ENCODE data around the gene KCNQ1. TPM values are rescaled to one million over a fixed set of nuclear protein-coding genes. Genes with fewer than 3 reads are reported as not detected.

The KCNQ1 gene
- total RNA-seq, 1 donor from 2014 or later = 4.8 TPM

DNA sequence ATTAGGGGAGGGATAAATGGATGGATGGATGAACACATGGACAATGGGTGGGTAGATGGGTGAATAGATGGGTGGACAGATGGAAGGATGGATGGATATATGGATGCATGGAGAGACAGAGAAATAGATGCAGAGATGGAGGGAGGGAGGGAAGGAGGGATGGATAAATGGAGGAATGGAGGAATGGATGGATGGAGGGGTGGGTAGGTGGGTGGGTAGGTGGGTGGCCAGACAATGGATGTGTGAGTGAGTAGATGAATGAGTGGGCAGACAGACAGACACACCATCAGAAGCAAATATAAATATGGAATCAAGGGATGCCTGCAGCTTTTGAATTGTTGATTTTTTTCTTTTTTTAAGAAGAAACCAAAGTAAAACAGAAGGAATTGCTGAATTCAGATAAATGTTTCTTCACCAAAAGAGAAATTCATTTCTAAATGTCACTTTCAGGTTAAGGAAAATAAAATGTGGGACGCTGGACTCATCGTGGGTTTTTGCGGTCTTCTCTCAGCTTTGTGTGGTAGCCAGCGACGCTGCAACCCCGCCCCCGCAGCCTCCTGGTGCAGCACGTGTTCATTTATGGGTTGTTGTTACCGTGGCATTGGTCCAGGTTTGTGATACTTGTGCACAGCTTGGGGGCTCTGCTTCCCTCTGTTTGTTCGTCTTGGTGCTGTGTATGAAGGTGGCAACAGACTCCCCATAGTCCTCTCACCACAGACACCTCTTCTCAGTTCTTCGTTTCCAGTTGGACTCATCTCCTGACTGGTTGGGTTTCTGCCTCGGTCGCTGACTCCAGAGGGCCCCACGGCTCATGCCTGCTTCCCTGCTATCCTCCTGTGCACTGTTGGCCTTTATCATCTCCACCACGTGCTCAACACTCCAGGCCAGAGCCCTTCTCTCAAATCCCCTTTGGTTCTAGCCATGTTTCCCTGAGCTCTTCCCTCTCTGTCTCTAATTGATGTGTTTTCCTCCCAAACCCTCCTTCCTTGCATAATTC lies 364.3 kb downstream of the KCNQ1 start:
- Mint-ChIP-seq H3K4me1 (ENCODE audit: unreplicated experiment) (peaks cover 30% of the 10 kb centered on the region), H3K27me3 (peaks cover 12% of the 10 kb centered on the region), H3K27ac (no peak overlapping the region), H3K4me3 (no peak overlapping the region), H3K36me3 (no peaks in the 10 kb centered on the region), H3K9me3 (peaks cover 8% of the 10 kb centered on the region)
- DNase-seq (ENCODE audit: extremely low spot score, unreplicated experiment) = no peak
- TF ChIP-seq, protein P1, sequence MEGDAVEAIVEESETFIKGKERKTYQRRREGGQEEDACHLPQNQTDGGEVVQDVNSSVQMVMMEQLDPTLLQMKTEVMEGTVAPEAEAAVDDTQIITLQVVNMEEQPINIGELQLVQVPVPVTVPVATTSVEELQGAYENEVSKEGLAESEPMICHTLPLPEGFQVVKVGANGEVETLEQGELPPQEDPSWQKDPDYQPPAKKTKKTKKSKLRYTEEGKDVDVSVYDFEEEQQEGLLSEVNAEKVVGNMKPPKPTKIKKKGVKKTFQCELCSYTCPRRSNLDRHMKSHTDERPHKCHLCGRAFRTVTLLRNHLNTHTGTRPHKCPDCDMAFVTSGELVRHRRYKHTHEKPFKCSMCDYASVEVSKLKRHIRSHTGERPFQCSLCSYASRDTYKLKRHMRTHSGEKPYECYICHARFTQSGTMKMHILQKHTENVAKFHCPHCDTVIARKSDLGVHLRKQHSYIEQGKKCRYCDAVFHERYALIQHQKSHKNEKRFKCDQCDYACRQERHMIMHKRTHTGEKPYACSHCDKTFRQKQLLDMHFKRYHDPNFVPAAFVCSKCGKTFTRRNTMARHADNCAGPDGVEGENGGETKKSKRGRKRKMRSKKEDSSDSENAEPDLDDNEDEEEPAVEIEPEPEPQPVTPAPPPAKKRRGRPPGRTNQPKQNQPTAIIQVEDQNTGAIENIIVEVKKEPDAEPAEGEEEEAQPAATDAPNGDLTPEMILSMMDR (conservative IDR thresholded peaks at IDR 0.05) = no peak

- TF ChIP-seq, protein P1 (conservative IDR thresholded peaks at IDR 0.05) = no peak
- Mint-ChIP-seq H3K4me1 (ENCODE audit: unreplicated experiment) (peaks cover 23% of the 10 kb centered on the region), H3K36me3 (no peaks in the 10 kb centered on the region), H3K27me3 (peaks cover 12% of the 10 kb centered on the region), H3K9me3 (peaks cover 8% of the 10 kb centered on the region), H3K27ac (no peak overlapping the region), H3K4me3 (no peak overlapping the region)
- DNase-seq (ENCODE audit: extremely low spot score, unreplicated experiment) = no peak
Measured at GRCh38 chr11:2809854-2810253, 365.0 kb downstream of the KCNQ1 start.

GRCh38 chr11:2810411-2811205 lies 365.8 kb downstream of the KCNQ1 start:
- H3K9me3 Mint-ChIP-seq = peaks cover 8% of the 10 kb centered on the region
- DNase-seq (ENCODE audit: extremely low spot score, unreplicated experiment) = no peak
- peaks cover 15% of the 10 kb centered on the region for H3K4me1 Mint-ChIP-seq (ENCODE audit: unreplicated experiment)
- no peaks in the 10 kb centered on the region for H3K36me3 Mint-ChIP-seq
- no peak overlapping the region for H3K4me3 Mint-ChIP-seq
- H3K27ac Mint-ChIP-seq = no peak overlapping the region
- TF ChIP-seq, protein P1 (conservative IDR thresholded peaks at IDR 0.05) = no peak
- peaks cover 12% of the 10 kb centered on the region for H3K27me3 Mint-ChIP-seq

DNA sequence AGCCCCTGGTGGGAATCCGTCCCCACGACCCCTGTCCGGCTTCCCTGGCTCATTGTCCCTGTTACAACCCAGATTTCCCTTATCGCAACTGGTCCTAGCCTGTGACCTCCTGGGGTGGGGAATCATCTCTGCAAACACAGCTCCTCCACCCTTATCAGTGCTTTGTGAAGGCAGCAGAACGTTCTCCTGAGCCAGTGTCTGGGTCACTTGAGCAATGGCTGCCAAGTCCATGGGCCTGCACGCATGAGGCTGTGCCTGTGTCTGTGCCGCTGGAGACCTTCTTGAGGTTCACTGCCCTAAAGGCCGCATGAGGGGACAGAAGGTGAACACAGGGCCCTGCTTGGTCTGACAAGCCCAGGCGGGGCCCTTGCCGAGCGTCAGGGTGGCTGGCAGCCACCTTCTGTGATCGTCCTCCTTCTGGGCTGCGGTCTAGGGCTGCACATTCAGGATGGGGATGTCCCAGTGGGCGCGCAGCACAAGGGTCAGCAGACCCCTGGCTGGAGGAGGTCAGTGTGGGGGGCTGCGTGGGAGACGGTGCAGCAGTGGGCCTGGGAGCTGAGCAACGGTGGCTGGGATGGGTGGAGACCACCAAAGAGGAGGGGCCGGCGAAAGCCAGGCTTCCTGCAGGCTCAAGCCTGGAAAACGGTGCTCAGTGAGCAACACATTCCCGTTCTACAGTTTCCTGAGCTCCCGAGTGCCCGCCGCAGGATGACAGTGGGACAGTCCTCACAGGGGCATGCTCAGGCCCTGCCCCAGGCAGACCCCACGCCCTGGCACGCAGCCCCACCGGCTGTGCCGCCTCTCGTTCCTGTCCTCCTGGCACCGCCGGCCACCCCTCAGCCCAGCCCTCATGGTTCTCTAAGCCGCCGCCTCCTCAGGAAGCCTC lies 366.6 kb downstream of the KCNQ1 start:
- Mint-ChIP-seq H3K27ac (no peak overlapping the region), H3K4me3 (no peak overlapping the region), H3K27me3 (peaks cover 12% of the 10 kb centered on the region), H3K36me3 (no peaks in the 10 kb centered on the region), H3K4me1 (ENCODE audit: unreplicated experiment) (peaks cover 10% of the 10 kb centered on the region), H3K9me3 (peaks cover 12% of the 10 kb centered on the region)
- TF ChIP-seq, protein P1 (conservative IDR thresholded peaks at IDR 0.05) = no peak
- DNase-seq (ENCODE audit: extremely low spot score, unreplicated experiment) = no peak

Measured in type B pancreatic cell (in vitro differentiated cells).